ENCODE results near the gene PDE4A. TPM values are rescaled to one million over a fixed set of nuclear protein-coding genes. Genes with fewer than 3 reads are reported as not detected.
A peak's percentile ranks its signal among the peaks of the same experiment; 100 is the strongest.
"Not testable (repeated sequence)": the region's sequence is repeated elsewhere in the genome, so short reads cannot be mapped to it uniquely, and the experiment has no call there.

PDE4A gene
- total RNA-seq, 2 experiments from 2014 or later: 28.2 to 29.2 TPM

GRCh38 chr19:10407096-10407495, 13.2 kb upstream of the PDE4A start:
- Mint-ChIP-seq H3K9me3 (no peaks in the 10 kb centered on the region), H3K4me3 (peak overlapping the region; percentile 88)
- no peak for ATAC-seq (ENCODE audit: low read depth)

GRCh38 chr19:10408511-10409283, 11.6 kb upstream of the PDE4A start:
- peaks cover 66% of the 10 kb centered on the region for H3K4me1 Mint-ChIP-seq
- H3K9me3 Mint-ChIP-seq: no peaks in the 10 kb centered on the region
- H3K27ac Mint-ChIP-seq: peak overlapping the region; percentile 96
- H3K27me3 Mint-ChIP-seq: no peaks in the 10 kb centered on the region
- POLR2A ChIA-PET: interaction anchor here (0.7 to 8.7 kb wide), 5 partner anchors 10 to 145 kb away, joined by 3 to 199 read pairs (median 9); partner anchors contain the start of genes ICAM1, KEAP1 and PDE4A
- DNase-seq (peak; percentile 73), ATAC-seq (ENCODE audit: low read depth) (peak; percentile 53)
- peaks cover 2% of the 10 kb centered on the region for H3K36me3 Mint-ChIP-seq
- H3K4me3 Mint-ChIP-seq: peak overlapping the region; percentile 79

More at GRCh38 chr19:10407096-10407495, 13.2 kb upstream of the PDE4A start:
- POLR2A ChIA-PET: interaction anchor here (0.9 to 8.7 kb wide), 5 partner anchors 12 to 159 kb away, joined by 3 to 199 read pairs (median 7); partner anchors contain the start of genes KEAP1 and PDE4A
- DNase-seq: no peak
- peaks cover 63% of the 10 kb centered on the region for H3K4me1 Mint-ChIP-seq
- peaks cover 5% of the 10 kb centered on the region for H3K36me3 Mint-ChIP-seq
- no peaks in the 10 kb centered on the region for H3K27me3 Mint-ChIP-seq
- H3K27ac Mint-ChIP-seq: peak overlapping the region; percentile 95

- not testable (repeated sequence) for H3K27me3 Mint-ChIP-seq; H3K4me3 Mint-ChIP-seq; ATAC-seq (ENCODE audit: low read depth); H3K36me3 Mint-ChIP-seq; H3K9me3 Mint-ChIP-seq; DNase-seq
- POLR2A ChIA-PET: interaction anchor here (1.8 to 8.7 kb wide), 3 partner anchors 10 to 31 kb away, joined by 6 to 133 read pairs (median 16); partner anchors contain the start of genes PDE4A and TYK2
- H3K27ac Mint-ChIP-seq: peak overlapping the region; percentile 91
- H3K4me1 Mint-ChIP-seq: peaks cover 59% of the 10 kb centered on the region
Measured at GRCh38 chr19:10411224-10411623, 9.1 kb upstream of the PDE4A start.

- peak overlapping the region; percentile 91 for H3K27ac Mint-ChIP-seq
- ATAC-seq (ENCODE audit: low read depth): peak; percentile 48
- POLR2A ChIA-PET: interaction anchor here (0.5 to 3.1 kb wide), 12 partner anchors 8 to 157 kb away, joined by 3 to 20 read pairs (median 6); partner anchors contain the start of genes CDC37, CDKN2D, PDE4A and TYK2
Measured at GRCh38 chr19:10412257-10412977, 7.9 kb upstream of the PDE4A start.

GRCh38 chr19:10416083-10416379, 4.3 kb upstream of the PDE4A start:
- peaks cover 15% of the 10 kb centered on the region for H3K27me3 Mint-ChIP-seq
- no peaks in the 10 kb centered on the region for H3K9me3 Mint-ChIP-seq
- DNase-seq (no peak), ATAC-seq (ENCODE audit: low read depth) (no peak)
- POLR2A ChIA-PET: interaction anchor here (0.6 to 7.0 kb wide), 5 partner anchors 9 to 201 kb away, joined by 3 to 199 read pairs (median 3); partner anchors contain the start of genes CDC37 and TYK2
- H3K4me1 Mint-ChIP-seq: peaks cover 48% of the 10 kb centered on the region
- H3K36me3 Mint-ChIP-seq: peaks cover 1% of the 10 kb centered on the region
- peak overlapping the region; percentile 93 for H3K27ac Mint-ChIP-seq
- H3K4me3 Mint-ChIP-seq: peak overlapping the region; percentile 79

More at GRCh38 chr19:10412257-10412977, 7.9 kb upstream of the PDE4A start:
- peaks cover 4% of the 10 kb centered on the region for H3K36me3 Mint-ChIP-seq
- peaks cover 4% of the 10 kb centered on the region for H3K27me3 Mint-ChIP-seq
- H3K4me1 Mint-ChIP-seq: peaks cover 59% of the 10 kb centered on the region
- peak overlapping the region; percentile 66 for H3K4me3 Mint-ChIP-seq
- no peaks in the 10 kb centered on the region for H3K9me3 Mint-ChIP-seq
- DNase-seq: no peak

DNA sequence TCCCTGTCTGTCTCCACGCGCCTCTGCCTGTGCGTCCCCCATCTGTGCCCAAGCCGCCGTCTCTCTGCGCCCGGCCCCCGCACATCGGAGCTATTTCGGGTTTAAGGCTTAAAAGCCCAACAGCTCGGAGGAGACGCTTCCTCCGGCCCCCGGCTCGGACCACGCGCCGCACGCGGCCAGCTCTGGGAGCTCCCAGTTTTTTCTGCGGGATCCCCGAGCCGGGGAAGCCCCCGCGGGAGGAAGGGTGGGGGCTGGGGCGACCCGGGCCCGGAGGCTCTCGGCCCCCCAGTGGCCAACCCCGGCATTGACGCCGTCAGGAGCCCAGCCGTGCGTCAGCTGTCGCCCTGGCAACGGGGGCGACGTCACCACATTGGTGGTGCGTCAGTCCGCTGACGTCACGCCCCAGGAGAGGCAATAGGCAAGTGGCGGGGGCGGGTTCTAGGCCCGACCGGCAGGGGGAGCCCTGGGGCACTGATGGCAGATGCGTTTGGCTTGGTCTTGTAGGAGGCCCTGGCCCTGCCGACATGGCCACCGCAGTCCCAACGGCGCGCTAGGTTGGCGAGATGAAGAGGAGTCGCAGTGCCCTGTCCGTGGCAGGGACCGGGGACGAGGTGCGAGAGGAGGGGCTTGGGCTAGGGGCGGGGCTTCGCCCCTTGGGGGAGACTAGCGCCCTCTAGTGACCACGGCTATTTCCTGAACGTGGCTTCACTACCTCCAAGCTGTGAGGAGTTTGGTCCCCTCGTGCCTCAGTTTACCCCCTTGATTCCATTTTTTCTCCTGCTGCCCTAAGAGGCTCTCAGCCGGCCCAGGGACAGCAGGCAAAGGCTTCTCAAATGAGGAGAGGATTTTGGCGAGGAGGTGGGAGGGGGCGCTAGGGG, 3.7 kb upstream of the PDE4A start:
- Mint-ChIP-seq H3K36me3 (peaks cover 2% of the 10 kb centered on the region), H3K4me1 (peaks cover 48% of the 10 kb centered on the region), H3K27me3 (peaks cover 15% of the 10 kb centered on the region), H3K9me3 (no peaks in the 10 kb centered on the region), H3K27ac (peak overlapping the region; percentile 93), H3K4me3 (peak overlapping the region; percentile 79)
- POLR2A ChIA-PET: interaction anchor here (0.6 to 7.0 kb wide), 4 partner anchors 10 to 202 kb away, joined by 3 to 199 read pairs (median 10); partner anchors contain the start of gene CDC37
- ATAC-seq (ENCODE audit: low read depth) (peak; percentile 28), DNase-seq (peak; percentile 99)

- Mint-ChIP-seq H3K36me3 (peaks cover 5% of the 10 kb centered on the region), H3K27me3 (peaks cover 15% of the 10 kb centered on the region), H3K9me3 (no peaks in the 10 kb centered on the region), H3K4me1 (peaks cover 49% of the 10 kb centered on the region), H3K4me3 (peak overlapping the region; percentile 83), H3K27ac (peak overlapping the region; percentile 18)
- POLR2A ChIA-PET: interaction anchor here (1.0 to 7.0 kb wide), 4 partner anchors 9 to 130 kb away, joined by 3 to 199 read pairs (median 14); partner anchors contain the start of gene CDC37
- ATAC-seq (ENCODE audit: low read depth) (no peak), DNase-seq (no peak)
Measured at GRCh38 chr19:10417541-10418234, 2.6 kb upstream of the PDE4A start.

DNA sequence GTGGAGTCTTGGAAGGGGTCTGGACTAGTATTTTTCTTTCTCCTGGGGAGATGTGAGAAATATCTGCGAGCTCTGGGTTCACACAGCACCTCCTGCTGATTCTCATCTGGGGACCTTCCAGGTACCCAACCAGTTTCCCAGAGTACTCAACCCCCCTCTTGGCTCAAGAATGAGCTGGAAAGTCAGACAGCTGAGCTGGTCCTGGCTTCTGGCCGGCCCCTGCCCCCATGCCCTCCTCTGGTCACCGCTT, 2.2 kb upstream of the PDE4A start:
- no peak for ATAC-seq (ENCODE audit: low read depth)
- peaks cover 15% of the 10 kb centered on the region for H3K27me3 Mint-ChIP-seq
- H3K4me1 Mint-ChIP-seq: peaks cover 49% of the 10 kb centered on the region
- peak overlapping the region; percentile 83 for H3K4me3 Mint-ChIP-seq
- no peaks in the 10 kb centered on the region for H3K9me3 Mint-ChIP-seq
- DNase-seq: no peak
- peaks cover 5% of the 10 kb centered on the region for H3K36me3 Mint-ChIP-seq
- POLR2A ChIA-PET: interaction anchor here (1.0 to 7.0 kb wide), 3 partner anchors 10 to 131 kb away, joined by 3 to 199 read pairs (median 11); partner anchors contain the start of gene CDC37
- H3K27ac Mint-ChIP-seq: peak overlapping the region; percentile 18

GRCh38 chr19:10418485-10419199, 1.7 kb upstream of the PDE4A start:
- peak overlapping the region; percentile 18 for H3K27ac Mint-ChIP-seq
- no peak for ATAC-seq (ENCODE audit: low read depth)
- peaks cover 15% of the 10 kb centered on the region for H3K27me3 Mint-ChIP-seq
- peak overlapping the region; percentile 83 for H3K4me3 Mint-ChIP-seq
- POLR2A ChIA-PET: interaction anchor here (0.6 to 7.0 kb wide), 4 partner anchors 9 to 148 kb away, joined by 3 to 199 read pairs (median 7); partner anchors contain the start of gene CDC37
- peak; percentile 64 for DNase-seq
- H3K36me3 Mint-ChIP-seq: peaks cover 5% of the 10 kb centered on the region
- peaks cover 53% of the 10 kb centered on the region for H3K4me1 Mint-ChIP-seq
- no peaks in the 10 kb centered on the region for H3K9me3 Mint-ChIP-seq

GRCh38 chr19:10419200-10419645, 1.1 kb upstream of the PDE4A start:
- POLR2A ChIA-PET: interaction anchor here (0.6 to 7.0 kb wide), 3 partner anchors 9 to 147 kb away, joined by 3 to 199 read pairs (median 11); partner anchors contain the start of gene CDC37
- Mint-ChIP-seq H3K27ac (peak overlapping the region; percentile 90), H3K4me1 (peaks cover 54% of the 10 kb centered on the region), H3K36me3 (peaks cover 5% of the 10 kb centered on the region), H3K9me3 (no peaks in the 10 kb centered on the region), H3K27me3 (peaks cover 15% of the 10 kb centered on the region), H3K4me3 (peak overlapping the region; percentile 83)
- ATAC-seq (ENCODE audit: low read depth) (no peak), DNase-seq (peak; percentile 74)

- Mint-ChIP-seq H3K27me3 (peaks cover 15% of the 10 kb centered on the region), H3K27ac (peak overlapping the region; percentile 90), H3K4me1 (peaks cover 57% of the 10 kb centered on the region), H3K36me3 (peaks cover 4% of the 10 kb centered on the region), H3K9me3 (no peaks in the 10 kb centered on the region), H3K4me3 (peak overlapping the region; percentile 83)
- DNase-seq (peak; percentile 79), ATAC-seq (ENCODE audit: low read depth) (peak; percentile 22)
- POLR2A ChIA-PET: interaction anchor here (0.8 to 7.0 kb wide), 6 partner anchors 8 to 16 kb away, joined by 3 to 199 read pairs (median 9); partner anchors contain the start of gene CDC37
Measured at GRCh38 chr19:10419646-10420443, 493 bp upstream of the PDE4A start.
